ENCODE measurements around the gene CLCN1.

The CLCN1 gene

GRCh38 chr7:143290293-143290692 lies 25.6 kb upstream of the CLCN1 start:
- H3K4me3 ChIP-seq (ENCODE audit: low read length in 2 of 2) = peak overlapping the region in 1 of 2 donors; percentile 25
- H2AK5ac ChIP-seq (ENCODE audit: low read depth, low read length) = no peak overlapping the region
- peaks cover 6 to 14% of the 10 kb centered on the region in 2 donors for H3K9me3 ChIP-seq (replicated peaks in 1 of 2; ENCODE audit: control insufficient read depth in 2 of 2, insufficient read depth in 1 of 2, low read depth in 1 of 2, low read length in 2 of 2)
- H2BK15ac ChIP-seq (ENCODE audit: low read length) = no peak overlapping the region
- H3K36me3 ChIP-seq (replicated peaks in 1 of 2; ENCODE audit: control insufficient read depth in 2 of 2, insufficient read depth in 2 of 2, low read length in 2 of 2) = peaks cover 23 to 59% of the 10 kb centered on the region in 2 donors
- no peak overlapping the region for H3K27ac ChIP-seq (replicated peaks; ENCODE audit: low read length)
- H3K18ac ChIP-seq (ENCODE audit: low read length) = no peak overlapping the region
- H3K4me2 ChIP-seq (ENCODE audit: insufficient read depth, low read length, poor library complexity, severe bottlenecking) = peak overlapping the region; percentile 12
- H3K27me3 ChIP-seq (ENCODE audit: control insufficient read depth in 3 of 3, insufficient read depth in 3 of 3, low read depth in 1 of 3, low read length in 3 of 3) = peaks cover 0 to 3% (median 0%) of the 10 kb centered on the region in 3 experiments
- WGBS, 2 donors (ENCODE audit: extremely low coverage in 2 of 2, insufficient read length in 2 of 2, insufficient replicate concordance in 1 of 2) = no CpG with 5 or more reads among the region's 4 CpGs
- H2BK5ac ChIP-seq (ENCODE audit: low read length) = no peak overlapping the region
- H3K79me1 ChIP-seq (ENCODE audit: low read depth, low read length) = peaks cover 5% of the 10 kb centered on the region
- no peak overlapping the region for H3K9ac ChIP-seq (ENCODE audit: low read depth, low read length, poor library complexity)
- no peak overlapping the region for H3K4ac ChIP-seq (ENCODE audit: low read length)
- no peak overlapping the region for H2AFZ ChIP-seq (ENCODE audit: low read length)
- no peak overlapping the region for H2BK12ac ChIP-seq (ENCODE audit: low read length)
- H3K14ac ChIP-seq (ENCODE audit: low read length) = no peak overlapping the region
- H4K8ac ChIP-seq (ENCODE audit: low read depth, low read length) = no peak overlapping the region
- H2BK120ac ChIP-seq (ENCODE audit: low read depth, low read length) = no peak overlapping the region
- H4K91ac ChIP-seq (ENCODE audit: low read depth, low read length, poor library complexity) = no peak overlapping the region
- H3K23ac ChIP-seq (ENCODE audit: low read depth, low read length, poor library complexity) = no peak overlapping the region
- no peak for DNase-seq (ENCODE audit: low spot score)
- H3K4me1 ChIP-seq (ENCODE audit: control insufficient read depth in 2 of 2, insufficient read depth in 1 of 2, low read depth in 1 of 2, low read length in 2 of 2) = peaks cover 10 to 12% of the 10 kb centered on the region in 2 donors

DNA sequence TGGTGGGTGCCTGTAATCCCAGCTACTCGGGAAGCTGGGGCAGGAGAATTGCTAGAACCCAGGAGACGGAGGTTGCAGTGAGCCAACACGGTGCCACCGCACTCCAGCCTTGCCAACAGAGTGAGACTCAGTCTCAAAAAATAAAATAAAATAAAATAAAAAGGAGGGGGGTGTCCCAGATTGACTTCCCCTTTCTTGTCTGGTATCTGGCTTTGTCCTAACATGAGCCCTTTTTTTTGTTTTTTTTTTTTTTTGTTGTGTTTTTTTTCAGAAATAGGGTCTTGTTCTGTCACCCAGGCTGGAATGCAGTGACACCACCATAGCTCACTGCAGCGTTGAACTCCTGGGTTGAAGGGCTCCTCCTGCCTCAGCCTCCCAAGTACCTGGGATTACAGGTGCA lies 23.0 kb upstream of the CLCN1 start:
- no peak overlapping the region for H3K4me2 ChIP-seq (ENCODE audit: insufficient read depth, low read length, poor library complexity, severe bottlenecking)
- H3K79me1 ChIP-seq (ENCODE audit: low read depth, low read length) = peaks cover 5% of the 10 kb centered on the region
- H3K4me1 ChIP-seq (ENCODE audit: control insufficient read depth in 2 of 2, insufficient read depth in 1 of 2, low read depth in 1 of 2, low read length in 2 of 2) = peaks cover 3 to 9% of the 10 kb centered on the region in 2 donors
- H3K4me3 ChIP-seq (ENCODE audit: low read length in 2 of 2) = no peak overlapping the region
- H3K36me3 ChIP-seq (replicated peaks in 1 of 2; ENCODE audit: control insufficient read depth in 2 of 2, insufficient read depth in 2 of 2, low read length in 2 of 2) = peaks cover 29 to 83% of the 10 kb centered on the region in 2 donors
- H2BK15ac ChIP-seq (ENCODE audit: low read length) = no peak overlapping the region
- no peak overlapping the region for H4K8ac ChIP-seq (ENCODE audit: low read depth, low read length)
- no peak overlapping the region for H2AFZ ChIP-seq (ENCODE audit: low read length)
- H2BK120ac ChIP-seq (ENCODE audit: low read depth, low read length) = no peak overlapping the region
- H3K9ac ChIP-seq (ENCODE audit: low read depth, low read length, poor library complexity) = no peak overlapping the region
- no peak overlapping the region for H2AK5ac ChIP-seq (ENCODE audit: low read depth, low read length)
- H3K14ac ChIP-seq (ENCODE audit: low read length) = no peak overlapping the region
- H3K27me3 ChIP-seq (ENCODE audit: control insufficient read depth in 3 of 3, insufficient read depth in 3 of 3, low read depth in 1 of 3, low read length in 3 of 3) = no peaks in the 10 kb centered on the region
- no peak overlapping the region for H2BK5ac ChIP-seq (ENCODE audit: low read length)
- no peak overlapping the region for H3K23ac ChIP-seq (ENCODE audit: low read depth, low read length, poor library complexity)
- DNase-seq (ENCODE audit: low spot score) = no peak
- H3K9me3 ChIP-seq (replicated peaks in 1 of 2; ENCODE audit: control insufficient read depth in 2 of 2, insufficient read depth in 1 of 2, low read depth in 1 of 2, low read length in 2 of 2) = no peaks in the 10 kb centered on the region
- no peak overlapping the region for H3K18ac ChIP-seq (ENCODE audit: low read length)
- WGBS, 2 donors (ENCODE audit: extremely low coverage in 2 of 2, insufficient read length in 2 of 2, insufficient replicate concordance in 1 of 2) = no CpG with 5 or more reads among the region's 5 CpGs
- H2BK12ac ChIP-seq (ENCODE audit: low read length) = no peak overlapping the region
- no peak overlapping the region for H4K91ac ChIP-seq (ENCODE audit: low read depth, low read length, poor library complexity)
- no peak overlapping the region for H3K4ac ChIP-seq (ENCODE audit: low read length)
- H3K27ac ChIP-seq (replicated peaks; ENCODE audit: low read length) = no peak overlapping the region

DNA sequence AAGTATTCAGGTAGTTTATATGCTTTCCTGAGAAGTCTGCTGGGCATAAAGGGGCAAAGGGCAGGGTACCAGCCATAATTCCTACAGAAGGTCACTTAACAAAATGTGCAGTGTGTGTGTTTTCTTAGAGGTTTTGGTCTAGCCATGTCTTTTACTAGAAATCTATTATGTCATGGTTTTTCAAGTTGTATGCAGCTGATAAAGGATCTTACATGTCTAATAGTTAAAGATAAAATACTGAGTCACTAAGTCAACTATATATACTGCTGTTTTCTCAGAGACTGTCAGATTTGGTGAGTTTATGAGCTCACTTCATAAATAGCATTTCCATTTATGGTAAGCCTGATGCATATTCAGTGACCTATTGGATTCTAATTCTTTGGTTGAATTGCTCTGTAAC lies 20.0 kb upstream of the CLCN1 start:
- Histone ChIP-seq H2BK12ac (ENCODE audit: low read length) (no peak overlapping the region), H2BK15ac (ENCODE audit: low read length) (no peak overlapping the region), H3K36me3 (replicated peaks in 1 of 2; ENCODE audit: control insufficient read depth in 2 of 2, insufficient read depth in 2 of 2, low read length in 2 of 2) (peaks cover 44 to 98% of the 10 kb centered on the region in 2 donors), H3K4me1 (ENCODE audit: control insufficient read depth in 2 of 2, insufficient read depth in 1 of 2, low read depth in 1 of 2, low read length in 2 of 2) (no peaks in the 10 kb centered on the region), H3K27me3 (ENCODE audit: control insufficient read depth in 3 of 3, insufficient read depth in 3 of 3, low read depth in 1 of 3, low read length in 3 of 3) (no peaks in the 10 kb centered on the region), H3K79me1 (ENCODE audit: low read depth, low read length) (peaks cover 6% of the 10 kb centered on the region), H2BK120ac (ENCODE audit: low read depth, low read length) (no peak overlapping the region), H3K4me3 (ENCODE audit: low read length in 2 of 2) (no peak overlapping the region), H4K8ac (ENCODE audit: low read depth, low read length) (no peak overlapping the region), H3K4me2 (ENCODE audit: insufficient read depth, low read length, poor library complexity, severe bottlenecking) (no peak overlapping the region), H4K91ac (ENCODE audit: low read depth, low read length, poor library complexity) (no peak overlapping the region), H3K18ac (ENCODE audit: low read length) (no peak overlapping the region), H3K27ac (replicated peaks; ENCODE audit: low read length) (no peak overlapping the region), H2AK5ac (ENCODE audit: low read depth, low read length) (no peak overlapping the region), H3K23ac (ENCODE audit: low read depth, low read length, poor library complexity) (no peak overlapping the region), H3K14ac (ENCODE audit: low read length) (no peak overlapping the region), H2AFZ (ENCODE audit: low read length) (no peak overlapping the region), H3K9me3 (replicated peaks in 1 of 2; ENCODE audit: control insufficient read depth in 2 of 2, insufficient read depth in 1 of 2, low read depth in 1 of 2, low read length in 2 of 2) (no peaks in the 10 kb centered on the region), H2BK5ac (ENCODE audit: low read length) (no peak overlapping the region), H3K4ac (ENCODE audit: low read length) (no peak overlapping the region), H3K9ac (ENCODE audit: low read depth, low read length, poor library complexity) (no peak overlapping the region)
- DNase-seq (ENCODE audit: low spot score) = no peak

DNA sequence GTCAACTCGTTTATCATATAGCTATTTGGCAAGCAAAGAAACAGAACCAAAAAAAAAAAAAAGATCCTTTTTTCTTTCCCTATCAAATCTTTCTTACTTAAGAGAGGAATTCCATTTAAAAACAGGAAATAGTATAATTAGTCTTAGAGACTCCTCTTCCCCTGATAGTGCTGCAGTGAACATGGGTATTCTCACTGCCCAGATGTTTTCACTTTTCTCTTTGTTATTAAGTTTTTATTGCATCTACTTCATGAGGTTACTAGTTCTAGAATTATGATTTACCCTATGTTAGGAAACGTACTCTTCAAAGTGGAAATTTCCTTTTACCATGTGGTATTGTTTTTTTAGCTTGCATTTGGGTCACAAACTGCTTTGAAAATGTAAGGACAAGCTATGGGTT lies 19.2 kb upstream of the CLCN1 start:
- no peak for DNase-seq (ENCODE audit: low spot score)
- no peak overlapping the region for H3K27ac ChIP-seq (replicated peaks; ENCODE audit: low read length)
- no peak overlapping the region for H2BK15ac ChIP-seq (ENCODE audit: low read length)
- no peak overlapping the region for H4K91ac ChIP-seq (ENCODE audit: low read depth, low read length, poor library complexity)
- H3K23ac ChIP-seq (ENCODE audit: low read depth, low read length, poor library complexity) = no peak overlapping the region
- no peaks in the 10 kb centered on the region for H3K27me3 ChIP-seq (ENCODE audit: control insufficient read depth in 3 of 3, insufficient read depth in 3 of 3, low read depth in 1 of 3, low read length in 3 of 3)
- peaks cover 6% of the 10 kb centered on the region for H3K79me1 ChIP-seq (ENCODE audit: low read depth, low read length)
- peaks cover 47 to 98% of the 10 kb centered on the region in 2 donors for H3K36me3 ChIP-seq (replicated peaks in 1 of 2; ENCODE audit: control insufficient read depth in 2 of 2, insufficient read depth in 2 of 2, low read length in 2 of 2)
- H3K4me3 ChIP-seq (ENCODE audit: low read length in 2 of 2) = no peak overlapping the region
- no peak overlapping the region for H3K14ac ChIP-seq (ENCODE audit: low read length)
- H3K18ac ChIP-seq (ENCODE audit: low read length) = no peak overlapping the region
- no peak overlapping the region for H2AFZ ChIP-seq (ENCODE audit: low read length)
- H2AK5ac ChIP-seq (ENCODE audit: low read depth, low read length) = no peak overlapping the region
- no peak overlapping the region for H3K4ac ChIP-seq (ENCODE audit: low read length)
- H3K4me1 ChIP-seq (ENCODE audit: control insufficient read depth in 2 of 2, insufficient read depth in 1 of 2, low read depth in 1 of 2, low read length in 2 of 2) = no peaks in the 10 kb centered on the region
- WGBS, 2 donors (ENCODE audit: extremely low coverage in 2 of 2, insufficient read length in 2 of 2, insufficient replicate concordance in 1 of 2) = no CpG with 5 or more reads among the region's 2 CpGs
- no peak overlapping the region for H3K4me2 ChIP-seq (ENCODE audit: insufficient read depth, low read length, poor library complexity, severe bottlenecking)
- H2BK120ac ChIP-seq (ENCODE audit: low read depth, low read length) = no peak overlapping the region
- H2BK5ac ChIP-seq (ENCODE audit: low read length) = no peak overlapping the region
- H4K8ac ChIP-seq (ENCODE audit: low read depth, low read length) = no peak overlapping the region
- no peaks in the 10 kb centered on the region for H3K9me3 ChIP-seq (replicated peaks in 1 of 2; ENCODE audit: control insufficient read depth in 2 of 2, insufficient read depth in 1 of 2, low read depth in 1 of 2, low read length in 2 of 2)
- H2BK12ac ChIP-seq (ENCODE audit: low read length) = no peak overlapping the region
- H3K9ac ChIP-seq (ENCODE audit: low read depth, low read length, poor library complexity) = no peak overlapping the region
